Heart left ventricle (tissue), 13 donors: ENCODE measurements around the gene NUTF2.

Experiments used
- CTCF ChIP-seq, 12 donors: fragments of 200-600 bp; sonication (generic) in 4 of 12; IDR thresholded peaks; one replicate each; pipeline versions ENCODE4 v1.5.0 to v1.8.0; 2018 to 2022; ENCODE audit warnings: antibody characterized with exemption in 12 of 12, mild to moderate bottlenecking in 5 of 12
- POLR2A ChIP-seq, 2 donors: fragments of 450-650 bp; IDR thresholded peaks; one replicate each; pipeline ENCODE4 v1.6.1; 2017; ENCODE audit warnings: antibody characterized with exemption in 2 of 2, mild to moderate bottlenecking in 2 of 2, moderate library complexity in 2 of 2
- donor health status: ischemic (EF 13 %, LVEDD 7.1; RV severe dilation, severe dysfunction).
- donor health status: DM: no; HTN: yes; CAD: no.
- donor health status: DM: no; HTN: no; CAD: no.
- donor health status: ischemic (EF 25% LVEDD 6.9; RV normal size, moderate dysfunction).
- donor health status: ischemic (EF 25% LVEDD 5.7; RV mildly dilated, moderate dysfunction).
- donor health status: ischemic (EF 35%, LVEDD 5.7; RV mildly dilated, moderate dysfunction).
- donor health status: nonischemic (EF 11% LVEDD 7.7; RV severe dilation, severe dysfunction).
- donor health status: DM: yes; HTN: yes; CAD: no.
- donor health status: PGD.
- donor health status: ischemic (EF 29% LVEDD 5.4; RV normal size, mild dysfunction).
- donor health status: nonischemic (EF 23%, LVEDD 6.1; RV moderate dilation, normal function).

- TF ChIP-seq CTCF (IDR thresholded peaks at IDR 0.05), result peak in 1 of 12 donors; percentile 21
- peak; percentile 45 to 63 for TF ChIP-seq POLR2A (IDR thresholded peaks at IDR 0.05)
These were observed 13.1 kb upstream of the NUTF2 start for GRCh38 chr16:67833415-67834241.
